ENCODE data around the gene PHF8.

Gene PHF8

GRCh38 chrX:54012830-54013500 is 31.3 kb downstream of the PHF8 start:
- no peak for FAIRE-seq

GRCh38 chrX:54007682-54008081 is 36.6 kb downstream of the PHF8 start:
- FAIRE-seq: no peak

GRCh38 chrX:53997724-53998123 is 46.5 kb downstream of the PHF8 start:
- FAIRE-seq: no peak

- FAIRE-seq: no peak
Observed at GRCh38 chrX:53992589-53992988, 51.7 kb downstream of the PHF8 start.

GRCh38 chrX:53990171-53990570 is 54.1 kb downstream of the PHF8 start:
- no peak for FAIRE-seq

- no peak for FAIRE-seq
Observed at GRCh38 chrX:53984895-53985294, 59.4 kb downstream of the PHF8 start.

- no peak for FAIRE-seq
Observed at GRCh38 chrX:53974529-53974928, 69.7 kb downstream of the PHF8 start.

GRCh38 chrX:53969540-53969939 is 74.7 kb downstream of the PHF8 start:
- no peak for FAIRE-seq

- no peak for FAIRE-seq
Observed at GRCh38 chrX:53950130-53950733, 94.0 kb downstream of the PHF8 start.

- no peak for FAIRE-seq
Observed at GRCh38 chrX:53940180-53940579, 104.1 kb downstream of the PHF8 start.

- FAIRE-seq: no peak
Observed at GRCh38 chrX:53939127-53939526, 105.1 kb downstream of the PHF8 start.

GRCh38 chrX:53930515-53931380 is 113.5 kb downstream of the PHF8 start:
- FAIRE-seq: no peak

- no peak for FAIRE-seq
Observed at GRCh38 chrX:53926030-53926429, 118.2 kb downstream of the PHF8 start.

- no peak for FAIRE-seq
Observed at GRCh38 chrX:53918702-53919101, 125.6 kb downstream of the PHF8 start.

GRCh38 chrX:53900623-53901022 is 143.7 kb downstream of the PHF8 start:
- no peak for FAIRE-seq

GRCh38 chrX:53895270-53895669 is 149.0 kb downstream of the PHF8 start:
- FAIRE-seq: no peak
